Gastrocnemius medialis (tissue), 4 donors: ENCODE results near the gene GIGYF2.

Experiments used
- POLR2A ChIP-seq, 2 donors: fragments of 450-650 bp; IDR thresholded peaks; one replicate each; pipeline ENCODE4 v1.6.1; 2017; ENCODE audit warnings: antibody characterized with exemption in 2 of 2, mild to moderate bottlenecking in 2 of 2, moderate library complexity in 2 of 2
- TF ChIP-seq, protein P1 (sequence below), 5 experiments: fragments of 450-650 bp in 3 of 5; fragments of 200-600 bp in 2 of 5; sonication (generic) in 2 of 5; IDR thresholded peaks in 4 of 5; conservative IDR thresholded peaks in 1 of 5; 1 replicate in 4 of 5; 2 replicates in 1 of 5; pipeline ENCODE4 v1.5.1; 2016 to 2019; ENCODE audit warnings: antibody characterized with exemption in 5 of 5, mild to moderate bottlenecking in 3 of 5, moderate library complexity in 3 of 5

DNA sequence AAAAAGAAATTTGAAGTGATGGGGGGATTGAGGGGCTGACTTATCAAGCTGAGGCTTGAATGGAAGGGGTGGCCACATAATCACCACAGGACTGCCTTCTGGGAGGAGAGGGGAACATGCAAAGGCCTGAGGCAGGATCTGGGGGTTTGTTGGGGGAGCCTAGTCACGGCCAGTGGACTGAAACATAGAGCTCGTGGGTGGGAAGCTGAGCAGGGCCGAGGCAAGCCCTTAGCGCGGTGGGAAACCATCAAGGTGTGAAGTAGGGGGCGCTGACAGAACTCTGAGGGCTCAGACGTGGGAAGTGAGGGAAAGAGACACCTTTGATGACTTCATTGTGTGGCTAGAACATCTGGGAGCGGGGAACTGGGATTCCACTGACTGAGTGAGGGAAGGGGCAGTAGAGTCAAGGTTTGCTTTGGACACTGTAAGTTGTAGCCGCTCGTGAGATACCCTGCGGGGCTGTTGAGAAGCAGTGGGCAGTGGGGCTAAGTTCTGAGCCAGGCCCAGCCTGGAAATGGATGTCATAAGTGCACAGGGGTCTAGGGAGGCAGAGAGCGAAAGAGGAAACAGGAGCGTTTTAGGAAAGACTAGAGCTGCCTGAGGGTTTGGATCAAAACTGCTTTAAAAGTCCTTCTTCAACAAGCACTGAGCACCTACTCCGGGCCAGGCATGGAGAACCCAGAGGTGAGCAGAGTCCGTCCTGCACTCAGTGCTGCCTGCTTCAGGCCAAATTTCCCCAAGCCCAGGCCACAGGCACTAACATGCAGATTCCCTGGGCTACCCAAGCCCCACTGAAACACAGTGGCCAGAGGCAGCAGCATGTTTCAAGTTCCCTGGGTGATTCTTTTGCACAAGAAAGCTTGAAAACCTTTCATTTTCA, 172.2 kb downstream of the GIGYF2 start:
- TF ChIP-seq, protein P1, sequence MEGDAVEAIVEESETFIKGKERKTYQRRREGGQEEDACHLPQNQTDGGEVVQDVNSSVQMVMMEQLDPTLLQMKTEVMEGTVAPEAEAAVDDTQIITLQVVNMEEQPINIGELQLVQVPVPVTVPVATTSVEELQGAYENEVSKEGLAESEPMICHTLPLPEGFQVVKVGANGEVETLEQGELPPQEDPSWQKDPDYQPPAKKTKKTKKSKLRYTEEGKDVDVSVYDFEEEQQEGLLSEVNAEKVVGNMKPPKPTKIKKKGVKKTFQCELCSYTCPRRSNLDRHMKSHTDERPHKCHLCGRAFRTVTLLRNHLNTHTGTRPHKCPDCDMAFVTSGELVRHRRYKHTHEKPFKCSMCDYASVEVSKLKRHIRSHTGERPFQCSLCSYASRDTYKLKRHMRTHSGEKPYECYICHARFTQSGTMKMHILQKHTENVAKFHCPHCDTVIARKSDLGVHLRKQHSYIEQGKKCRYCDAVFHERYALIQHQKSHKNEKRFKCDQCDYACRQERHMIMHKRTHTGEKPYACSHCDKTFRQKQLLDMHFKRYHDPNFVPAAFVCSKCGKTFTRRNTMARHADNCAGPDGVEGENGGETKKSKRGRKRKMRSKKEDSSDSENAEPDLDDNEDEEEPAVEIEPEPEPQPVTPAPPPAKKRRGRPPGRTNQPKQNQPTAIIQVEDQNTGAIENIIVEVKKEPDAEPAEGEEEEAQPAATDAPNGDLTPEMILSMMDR (IDR thresholded peaks at IDR 0.05 in 4 of 5, conservative IDR thresholded peaks at IDR 0.05 in 1 of 5): no peak
- no peak for TF ChIP-seq POLR2A (IDR thresholded peaks at IDR 0.05)
